Kidney epithelial cell (primary cell): ENCODE data around the gene YPEL2. TPM values are rescaled to one million over a fixed set of nuclear protein-coding genes. Genes with fewer than 3 reads are reported as not detected.

ENCODE experiments used
- DNase-seq: peaks from one replicate; pipeline ENCODE4 v3.0.0-alpha.2; 2010; ENCODE audit warnings: low read depth
- H3K27me3 ChIP-seq: 2 replicates; pipeline ENCODE4 v1.6.0; 2011; ENCODE audit warnings: low read length; ENCODE audit not compliant: control insufficient read depth, insufficient read depth
- H3K36me3 ChIP-seq: 2 replicates; pipeline ENCODE4 v1.5.1; 2011; ENCODE audit warnings: low read length; ENCODE audit not compliant: control insufficient read depth, insufficient read depth
- H3K4me3 ChIP-seq: 2 replicates; pipeline ENCODE4 v1.5.1; 2011; ENCODE audit warnings: low read depth, mild to moderate bottlenecking, control low read depth, low read length
- total RNA-seq: library from RNA; depleted of rRNA; stranded (reverse); fragments of >200 nt; gene quantifications from 2 replicates; pipeline ENCODE4 v1.2.3, GENCODE V29; 2015
- TF ChIP-seq, protein P1 (sequence below): IDR thresholded peaks from 2 replicates; pipeline ENCODE4 v1.5.1; 2011; ENCODE audit warnings: mild to moderate bottlenecking, moderate library complexity, low read length, control low read depth, inconsistent platforms; ENCODE audit not compliant: insufficient read depth, poor library complexity, severe bottlenecking

The YPEL2 gene
- total RNA-seq, 1 donor from 2014 or later, result 16.8 TPM

GRCh38 chr17:59441464-59442096, 110.1 kb downstream of the YPEL2 start:
- no peak for DNase-seq
- H3K4me3 ChIP-seq, result no peak overlapping the region
- TF ChIP-seq, protein P1, sequence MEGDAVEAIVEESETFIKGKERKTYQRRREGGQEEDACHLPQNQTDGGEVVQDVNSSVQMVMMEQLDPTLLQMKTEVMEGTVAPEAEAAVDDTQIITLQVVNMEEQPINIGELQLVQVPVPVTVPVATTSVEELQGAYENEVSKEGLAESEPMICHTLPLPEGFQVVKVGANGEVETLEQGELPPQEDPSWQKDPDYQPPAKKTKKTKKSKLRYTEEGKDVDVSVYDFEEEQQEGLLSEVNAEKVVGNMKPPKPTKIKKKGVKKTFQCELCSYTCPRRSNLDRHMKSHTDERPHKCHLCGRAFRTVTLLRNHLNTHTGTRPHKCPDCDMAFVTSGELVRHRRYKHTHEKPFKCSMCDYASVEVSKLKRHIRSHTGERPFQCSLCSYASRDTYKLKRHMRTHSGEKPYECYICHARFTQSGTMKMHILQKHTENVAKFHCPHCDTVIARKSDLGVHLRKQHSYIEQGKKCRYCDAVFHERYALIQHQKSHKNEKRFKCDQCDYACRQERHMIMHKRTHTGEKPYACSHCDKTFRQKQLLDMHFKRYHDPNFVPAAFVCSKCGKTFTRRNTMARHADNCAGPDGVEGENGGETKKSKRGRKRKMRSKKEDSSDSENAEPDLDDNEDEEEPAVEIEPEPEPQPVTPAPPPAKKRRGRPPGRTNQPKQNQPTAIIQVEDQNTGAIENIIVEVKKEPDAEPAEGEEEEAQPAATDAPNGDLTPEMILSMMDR, result no peak
- H3K27me3 ChIP-seq, result no peaks in the 10 kb centered on the region
- no peaks in the 10 kb centered on the region for H3K36me3 ChIP-seq

GRCh38 chr17:59443106-59443505, 111.7 kb downstream of the YPEL2 start:
- Histone ChIP-seq H3K4me3 (no peak overlapping the region), H3K36me3 (no peaks in the 10 kb centered on the region), H3K27me3 (no peaks in the 10 kb centered on the region)
- DNase-seq, result no peak
- TF ChIP-seq, protein P1, result no peak

Other genes starting within 250 kb of the YPEL2 start
- 27.0 and 30.2 TPM in 2 replicates for gene TRIM37, start 224.8 kb upstream of the YPEL2 start, total RNA-seq
- 25.7 and 42.8 TPM in 2 replicates for gene SKA2, start 176.5 kb upstream of the YPEL2 start, total RNA-seq
- gene PRR11, start 175.9 kb upstream of the YPEL2 start, total RNA-seq, result 7.4 and 8.1 TPM in 2 replicates
- gene SMG8, start 121.6 kb upstream of the YPEL2 start, total RNA-seq, result 19.6 and 24.0 TPM in 2 replicates
- gene GDPD1, start 111.1 kb upstream of the YPEL2 start, total RNA-seq, result 1.7 and 2.7 TPM in 2 replicates
- 40.8 and 42.9 TPM in 2 replicates for gene DHX40, start 234.0 kb downstream of the YPEL2 start, total RNA-seq